Activated T-helper 17 cell treated with anti-CD3 and anti-CD28 coated beads, Interleukin-2, amount 50 U/mL, for 72 hours (primary cell): ENCODE data around the gene CLCN2. TPM values are rescaled to one million over a fixed set of nuclear protein-coding genes. Genes with fewer than 3 reads are reported as not detected.

Experiments
- ATAC-seq: fragments of 150-1000 bp; cut with Tn5 transposase; replicated peaks from 2 replicates; pipeline ENCODE4 v1.10.0; 2021; ENCODE audit warnings: mild to moderate bottlenecking, moderate library complexity
- H3K27ac Mint-ChIP-seq: one replicate; pipeline ENCODE4 v1.8.0; 2022; ENCODE audit warnings: mixed read lengths
- H3K27me3 Mint-ChIP-seq: one replicate; pipeline ENCODE4 v1.8.0; 2022; ENCODE audit warnings: mixed read lengths
- H3K36me3 Mint-ChIP-seq: one replicate; pipeline ENCODE4 v1.8.0; 2022; ENCODE audit warnings: low read depth, mild to moderate bottlenecking, mixed read lengths
- H3K4me1 Mint-ChIP-seq: one replicate; pipeline ENCODE4 v1.8.0; 2022; ENCODE audit warnings: mixed read lengths
- H3K4me3 Mint-ChIP-seq: one replicate; pipeline ENCODE4 v1.8.0; 2022; ENCODE audit warnings: mild to moderate bottlenecking, mixed read lengths
- H3K9me3 Mint-ChIP-seq: one replicate; pipeline ENCODE4 v1.8.0; 2022; ENCODE audit warnings: mixed read lengths
- total RNA-seq, 2 donors: library from RNA; stranded (reverse); gene quantifications; one replicate each; pipeline ENCODE4 v1.2.3, GENCODE V29; 2022

The CLCN2 gene
- total RNA-seq, 2 donors from 2014 or later: 9.5 to 13.7 TPM

GRCh38 chr3:184384856-184385422, 23.5 kb upstream of the CLCN2 start:
- H3K27ac Mint-ChIP-seq: no peak overlapping the region
- H3K4me1 Mint-ChIP-seq: no peaks in the 10 kb centered on the region
- ATAC-seq: no peak
- no peaks in the 10 kb centered on the region for H3K36me3 Mint-ChIP-seq
- H3K27me3 Mint-ChIP-seq: peaks cover 26% of the 10 kb centered on the region
- H3K9me3 Mint-ChIP-seq: no peaks in the 10 kb centered on the region
- H3K4me3 Mint-ChIP-seq: no peak overlapping the region

- H3K9me3 Mint-ChIP-seq: no peaks in the 10 kb centered on the region
- no peak for ATAC-seq
- no peaks in the 10 kb centered on the region for H3K36me3 Mint-ChIP-seq
- no peak overlapping the region for H3K4me3 Mint-ChIP-seq
- no peaks in the 10 kb centered on the region for H3K4me1 Mint-ChIP-seq
- H3K27ac Mint-ChIP-seq: no peak overlapping the region
- H3K27me3 Mint-ChIP-seq: peaks cover 27% of the 10 kb centered on the region
Measured at GRCh38 chr3:184384342-184384741, 22.9 kb upstream of the CLCN2 start.

GRCh38 chr3:184383033-184383740, 21.8 kb upstream of the CLCN2 start:
- Mint-ChIP-seq H3K36me3 (no peaks in the 10 kb centered on the region), H3K4me3 (no peak overlapping the region)

GRCh38 chr3:184382326-184383032, 21.1 kb upstream of the CLCN2 start:
- no peak for ATAC-seq
- H3K27me3 Mint-ChIP-seq: peaks cover 37% of the 10 kb centered on the region
- no peak overlapping the region for H3K27ac Mint-ChIP-seq
- H3K4me3 Mint-ChIP-seq: no peak overlapping the region
- no peaks in the 10 kb centered on the region for H3K36me3 Mint-ChIP-seq
- H3K9me3 Mint-ChIP-seq: no peaks in the 10 kb centered on the region
- no peaks in the 10 kb centered on the region for H3K4me1 Mint-ChIP-seq

More at GRCh38 chr3:184383033-184383740, 21.8 kb upstream of the CLCN2 start:
- H3K27me3 Mint-ChIP-seq: peaks cover 36% of the 10 kb centered on the region
- no peaks in the 10 kb centered on the region for H3K9me3 Mint-ChIP-seq
- no peak overlapping the region for H3K27ac Mint-ChIP-seq
- no peak for ATAC-seq
- no peaks in the 10 kb centered on the region for H3K4me1 Mint-ChIP-seq

GRCh38 chr3:184381261-184382224, 20.1 kb upstream of the CLCN2 start:
- Mint-ChIP-seq H3K36me3 (no peaks in the 10 kb centered on the region), H3K4me1 (no peaks in the 10 kb centered on the region), H3K27ac (no peak overlapping the region), H3K4me3 (peak overlapping the region; percentile 49), H3K9me3 (no peaks in the 10 kb centered on the region), H3K27me3 (peaks cover 43% of the 10 kb centered on the region)
- peak; percentile 13 for ATAC-seq

GRCh38 chr3:184380627-184381260, 19.3 kb upstream of the CLCN2 start:
- ATAC-seq: peak; percentile 43
- Mint-ChIP-seq H3K36me3 (no peaks in the 10 kb centered on the region), H3K4me1 (no peaks in the 10 kb centered on the region), H3K4me3 (peak overlapping the region; percentile 49), H3K9me3 (no peaks in the 10 kb centered on the region), H3K27me3 (peaks cover 44% of the 10 kb centered on the region), H3K27ac (no peak overlapping the region)

- H3K9me3 Mint-ChIP-seq: no peaks in the 10 kb centered on the region
- H3K4me3 Mint-ChIP-seq: no peak overlapping the region
- ATAC-seq: peak; percentile 53
- no peak overlapping the region for H3K27ac Mint-ChIP-seq
- peaks cover 48% of the 10 kb centered on the region for H3K27me3 Mint-ChIP-seq
- H3K4me1 Mint-ChIP-seq: no peaks in the 10 kb centered on the region
- no peaks in the 10 kb centered on the region for H3K36me3 Mint-ChIP-seq
Measured at GRCh38 chr3:184380185-184380626, 18.8 kb upstream of the CLCN2 start.

- Mint-ChIP-seq H3K4me3 (peak within 1 kb of the TSS; percentile 69), H3K27ac (no peak within 1 kb of the TSS), H3K9me3 (no peaks in the 10 kb centered on the region), H3K36me3 (no peaks in the 10 kb centered on the region), H3K27me3 (peaks cover 44% of the 10 kb centered on the region), H3K4me1 (no peaks in the 10 kb centered on the region)
- ATAC-seq: no peak
Measured at GRCh38 chr3:184379358-184380184, 18.2 kb upstream of the CLCN2 start, which contains the start of gene CHRD. TSS of gene CHRD (plus strand) at chr3:184380054. CDS start at chr3:184380319, 265 bp downstream.

GRCh38 chr3:184378651-184379357, 17.4 kb upstream of the CLCN2 start:
- H3K36me3 Mint-ChIP-seq: no peaks in the 10 kb centered on the region
- H3K27me3 Mint-ChIP-seq: peaks cover 44% of the 10 kb centered on the region
- ATAC-seq: no peak
- no peak overlapping the region for H3K27ac Mint-ChIP-seq
- peak overlapping the region; percentile 69 for H3K4me3 Mint-ChIP-seq
- no peaks in the 10 kb centered on the region for H3K9me3 Mint-ChIP-seq
- H3K4me1 Mint-ChIP-seq: no peaks in the 10 kb centered on the region

- peak within 1 kb of the TSS; percentile 69 for H3K4me3 Mint-ChIP-seq
- no peak within 1 kb of the TSS for H3K27ac Mint-ChIP-seq
- ATAC-seq: no peak
- no peaks in the 10 kb centered on the region for H3K9me3 Mint-ChIP-seq
- no peaks in the 10 kb centered on the region for H3K4me1 Mint-ChIP-seq
- no peaks in the 10 kb centered on the region for H3K36me3 Mint-ChIP-seq
- H3K27me3 Mint-ChIP-seq: peaks cover 44% of the 10 kb centered on the region
Measured at GRCh38 chr3:184377882-184378445, 16.6 kb upstream of the CLCN2 start, which contains the start of gene THPO. TSS of gene THPO (minus strand) at chr3:184378207. CDS start at chr3:184376259, 1,948 bp downstream.

GRCh38 chr3:184377374-184377773, 16.0 kb upstream of the CLCN2 start:
- H3K27ac Mint-ChIP-seq: no peak overlapping the region
- H3K36me3 Mint-ChIP-seq: no peaks in the 10 kb centered on the region
- H3K9me3 Mint-ChIP-seq: no peaks in the 10 kb centered on the region
- H3K27me3 Mint-ChIP-seq: peaks cover 38% of the 10 kb centered on the region
- H3K4me1 Mint-ChIP-seq: no peaks in the 10 kb centered on the region
- no peak overlapping the region for H3K4me3 Mint-ChIP-seq
- no peak for ATAC-seq

GRCh38 chr3:184375747-184376461, 14.5 kb upstream of the CLCN2 start:
- no peaks in the 10 kb centered on the region for H3K9me3 Mint-ChIP-seq
- H3K27ac Mint-ChIP-seq: no peak overlapping the region
- peaks cover 4% of the 10 kb centered on the region for H3K4me1 Mint-ChIP-seq
- peaks cover 1% of the 10 kb centered on the region for H3K36me3 Mint-ChIP-seq
- peaks cover 31% of the 10 kb centered on the region for H3K27me3 Mint-ChIP-seq
- H3K4me3 Mint-ChIP-seq: no peak overlapping the region
- ATAC-seq: no peak
